Measurements from ENCODE around the gene NFILZ.

Gene NFILZ

GRCh38 chr19:8642561-8642960 lies 12.1 kb downstream of the NFILZ start:
- Mint-ChIP-seq H3K27me3 (peaks cover 26% of the 10 kb centered on the region), H3K36me3 (ENCODE audit: low read depth) (no peaks in the 10 kb centered on the region), H3K4me3 (no peak overlapping the region), H3K4me1 (ENCODE audit: low read depth) (peaks cover 7% of the 10 kb centered on the region), H3K27ac (no peak overlapping the region), H3K9me3 (peaks cover 3% of the 10 kb centered on the region)
- DNase-seq: no peak

DNA sequence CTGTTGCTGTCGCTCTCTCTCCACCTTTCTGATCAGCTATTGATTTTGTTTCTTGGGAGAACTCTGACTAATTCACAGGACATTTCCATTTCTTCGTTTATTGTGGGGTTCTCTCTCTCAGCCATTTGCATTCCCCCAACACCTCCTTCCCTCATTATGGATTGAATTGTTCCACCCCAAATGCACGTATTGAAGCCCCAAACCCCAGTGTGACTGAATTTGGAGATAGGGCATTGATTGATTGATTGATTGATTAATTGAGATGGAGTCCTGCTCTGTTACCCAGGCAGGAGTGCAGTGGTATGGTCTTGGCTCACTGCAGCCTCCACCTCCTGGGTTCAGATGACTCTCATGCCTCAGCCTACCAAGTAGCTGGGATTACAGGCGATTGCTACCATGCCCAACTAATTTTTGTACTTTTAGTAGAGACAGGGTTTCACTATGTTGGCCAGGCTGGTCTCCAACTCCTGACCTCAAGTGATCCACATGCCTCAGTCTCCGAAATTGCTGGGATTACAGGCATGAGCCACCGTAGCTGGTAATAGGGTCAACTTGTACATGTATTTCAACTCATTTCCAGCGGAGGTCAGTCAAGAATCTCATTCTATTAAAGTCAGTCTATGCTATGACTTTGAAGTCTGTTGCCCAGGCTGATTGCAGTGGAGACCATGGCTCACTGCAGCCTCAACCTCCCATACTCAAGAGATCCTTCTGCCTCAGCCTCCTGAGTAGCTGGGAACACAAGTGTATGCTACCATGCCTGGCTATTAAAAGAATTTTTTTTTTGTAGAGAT lies 13.6 kb downstream of the NFILZ start:
- Mint-ChIP-seq H3K27ac (no peak overlapping the region), H3K27me3 (peaks cover 19% of the 10 kb centered on the region), H3K36me3 (ENCODE audit: low read depth) (no peaks in the 10 kb centered on the region), H3K4me1 (ENCODE audit: low read depth) (no peaks in the 10 kb centered on the region), H3K9me3 (peaks cover 3% of the 10 kb centered on the region), H3K4me3 (no peak overlapping the region)
- DNase-seq: no peak

- no peaks in the 10 kb centered on the region for H3K36me3 Mint-ChIP-seq (ENCODE audit: low read depth)
- no peak overlapping the region for H3K27ac Mint-ChIP-seq
- H3K9me3 Mint-ChIP-seq: no peaks in the 10 kb centered on the region
- H3K4me3 Mint-ChIP-seq: no peak overlapping the region
- peaks cover 4% of the 10 kb centered on the region for H3K4me1 Mint-ChIP-seq (ENCODE audit: low read depth)
- H3K27me3 Mint-ChIP-seq: peaks cover 8% of the 10 kb centered on the region
- no peak for DNase-seq
Measured at GRCh38 chr19:8648240-8648639, 17.8 kb downstream of the NFILZ start.

- Mint-ChIP-seq H3K9me3 (no peaks in the 10 kb centered on the region), H3K27me3 (no peaks in the 10 kb centered on the region), H3K4me1 (ENCODE audit: low read depth) (peaks cover 17% of the 10 kb centered on the region), H3K27ac (peak overlapping the region; percentile 68), H3K4me3 (peak overlapping the region; percentile 20), H3K36me3 (ENCODE audit: low read depth) (no peaks in the 10 kb centered on the region)
- DNase-seq: peak; percentile 82
Measured at GRCh38 chr19:8654591-8655339, 24.3 kb downstream of the NFILZ start.

DNA sequence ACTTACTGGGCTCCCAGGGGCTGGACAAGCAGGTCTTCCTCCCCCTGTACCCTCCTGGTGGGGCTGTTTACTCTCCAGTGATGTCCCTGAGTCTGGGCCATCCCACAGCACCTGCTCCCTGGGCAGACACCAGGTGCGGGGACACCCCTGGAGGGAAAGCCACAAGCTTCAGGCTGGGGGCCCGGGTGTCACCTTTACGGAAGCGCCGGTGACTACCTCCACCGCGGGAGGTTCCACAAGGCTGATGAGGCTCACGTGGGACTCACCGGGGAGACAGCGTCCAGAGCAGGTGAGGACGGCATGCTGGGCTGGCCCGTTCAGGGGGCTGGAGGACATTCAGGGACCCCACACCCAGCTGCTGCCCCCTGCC lies 24.9 kb downstream of the NFILZ start:
- Mint-ChIP-seq H3K4me1 (ENCODE audit: low read depth) (peaks cover 15% of the 10 kb centered on the region), H3K27me3 (no peaks in the 10 kb centered on the region), H3K27ac (no peak overlapping the region), H3K4me3 (no peak overlapping the region), H3K9me3 (no peaks in the 10 kb centered on the region), H3K36me3 (ENCODE audit: low read depth) (no peaks in the 10 kb centered on the region)
- DNase-seq: peak; percentile 55

DNA sequence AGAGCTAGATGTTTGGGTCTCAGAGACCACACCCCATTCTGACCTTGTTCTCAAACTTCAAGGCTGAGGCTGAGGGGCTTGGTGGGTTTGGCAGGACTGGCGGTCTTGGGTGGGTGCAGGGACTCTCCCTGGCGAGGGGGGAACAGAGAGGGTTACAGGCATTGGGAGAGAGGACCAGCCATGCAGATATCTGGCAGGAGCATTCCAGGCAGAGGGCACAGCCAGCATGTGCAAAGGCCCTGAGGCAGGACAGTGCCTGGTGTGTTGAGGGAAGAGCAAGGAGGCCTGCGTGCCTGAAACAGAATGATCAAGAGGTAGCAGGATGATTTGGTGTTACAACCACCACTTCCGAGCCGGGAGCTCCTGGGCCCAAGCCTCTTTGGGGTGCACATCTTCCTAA lies 27.4 kb downstream of the NFILZ start:
- Mint-ChIP-seq H3K9me3 (no peaks in the 10 kb centered on the region), H3K4me1 (ENCODE audit: low read depth) (peaks cover 17% of the 10 kb centered on the region), H3K27ac (no peak overlapping the region), H3K4me3 (no peak overlapping the region), H3K27me3 (no peaks in the 10 kb centered on the region), H3K36me3 (ENCODE audit: low read depth) (no peaks in the 10 kb centered on the region)
- DNase-seq: no peak

- Mint-ChIP-seq H3K27ac (no peak overlapping the region), H3K4me3 (no peak overlapping the region), H3K27me3 (no peaks in the 10 kb centered on the region), H3K4me1 (ENCODE audit: low read depth) (peaks cover 30% of the 10 kb centered on the region), H3K36me3 (ENCODE audit: low read depth) (no peaks in the 10 kb centered on the region), H3K9me3 (no peaks in the 10 kb centered on the region)
- no peak for DNase-seq
Measured at GRCh38 chr19:8659905-8660304, 29.5 kb downstream of the NFILZ start.

DNA sequence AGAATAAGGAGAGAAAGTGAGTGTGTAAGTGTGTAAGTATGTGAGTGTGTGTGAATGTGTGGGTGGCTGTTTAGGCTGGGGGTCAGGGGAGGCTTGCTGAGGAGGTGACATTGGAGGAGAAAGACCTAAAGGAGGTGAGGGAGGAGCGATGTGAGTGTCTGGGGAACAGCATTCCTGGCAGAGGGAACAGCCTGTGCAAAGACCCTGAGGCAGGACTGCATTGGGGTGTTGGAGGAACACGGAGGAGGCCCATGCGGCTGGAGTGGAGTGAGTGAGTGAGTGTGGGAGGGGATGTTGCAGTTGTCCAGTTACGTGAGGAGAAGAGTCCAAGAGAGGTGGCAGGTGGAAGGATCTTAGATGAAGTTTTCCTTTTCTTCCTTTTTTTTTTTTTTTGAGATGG lies 31.8 kb downstream of the NFILZ start:
- no peak for DNase-seq
- H3K36me3 Mint-ChIP-seq (ENCODE audit: low read depth): no peaks in the 10 kb centered on the region
- H3K4me3 Mint-ChIP-seq: no peak overlapping the region
- H3K4me1 Mint-ChIP-seq (ENCODE audit: low read depth): peaks cover 40% of the 10 kb centered on the region
- no peak overlapping the region for H3K27ac Mint-ChIP-seq
- no peaks in the 10 kb centered on the region for H3K9me3 Mint-ChIP-seq
- no peaks in the 10 kb centered on the region for H3K27me3 Mint-ChIP-seq

GRCh38 chr19:8663920-8664670 lies 33.7 kb downstream of the NFILZ start:
- H3K4me3 Mint-ChIP-seq: no peak overlapping the region
- peak; percentile 65 for DNase-seq

DNA sequence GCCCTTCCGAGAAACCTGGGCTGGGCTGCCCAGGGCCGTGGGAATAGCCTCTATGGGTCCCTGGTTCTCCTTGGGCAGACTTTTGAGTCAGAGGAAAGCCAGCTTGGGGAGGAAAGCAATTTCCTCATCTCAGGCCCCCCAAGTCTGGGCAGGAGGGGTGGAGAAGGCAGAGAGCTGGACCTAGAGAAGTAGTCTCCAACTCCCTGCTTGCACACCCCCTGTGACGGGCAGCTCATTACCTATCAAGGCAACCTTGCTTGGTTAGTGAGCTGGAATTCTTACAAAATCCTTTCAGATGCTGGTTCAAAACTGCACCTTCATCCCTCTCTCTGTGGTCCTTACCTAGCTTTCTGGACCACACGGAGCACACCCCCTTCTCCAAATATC lies 34.2 kb downstream of the NFILZ start:
- Mint-ChIP-seq H3K27ac (no peak overlapping the region), H3K4me3 (no peak overlapping the region), H3K27me3 (no peaks in the 10 kb centered on the region), H3K36me3 (ENCODE audit: low read depth) (no peaks in the 10 kb centered on the region), H3K4me1 (ENCODE audit: low read depth) (peaks cover 47% of the 10 kb centered on the region), H3K9me3 (peaks cover 5% of the 10 kb centered on the region)
- no peak for DNase-seq

More at GRCh38 chr19:8663920-8664670, 33.7 kb downstream of the NFILZ start:
- Mint-ChIP-seq H3K27ac (peak overlapping the region; percentile 63), H3K4me1 (ENCODE audit: low read depth) (peaks cover 47% of the 10 kb centered on the region), H3K36me3 (ENCODE audit: low read depth) (no peaks in the 10 kb centered on the region), H3K9me3 (peaks cover 5% of the 10 kb centered on the region), H3K27me3 (no peaks in the 10 kb centered on the region)

GRCh38 chr19:8665468-8666213 lies 35.2 kb downstream of the NFILZ start:
- Mint-ChIP-seq H3K9me3 (peaks cover 5% of the 10 kb centered on the region), H3K27ac (peak overlapping the region; percentile 73), H3K4me3 (no peak overlapping the region), H3K4me1 (ENCODE audit: low read depth) (peaks cover 47% of the 10 kb centered on the region), H3K36me3 (ENCODE audit: low read depth) (no peaks in the 10 kb centered on the region), H3K27me3 (no peaks in the 10 kb centered on the region)
- no peak for DNase-seq

- DNase-seq: no peak
- no peak overlapping the region for H3K27ac Mint-ChIP-seq
- peaks cover 5% of the 10 kb centered on the region for H3K9me3 Mint-ChIP-seq
- H3K36me3 Mint-ChIP-seq (ENCODE audit: low read depth): no peaks in the 10 kb centered on the region
- no peaks in the 10 kb centered on the region for H3K27me3 Mint-ChIP-seq
- H3K4me3 Mint-ChIP-seq: no peak overlapping the region
- H3K4me1 Mint-ChIP-seq (ENCODE audit: low read depth): peaks cover 56% of the 10 kb centered on the region
Measured at GRCh38 chr19:8666814-8667405, 36.5 kb downstream of the NFILZ start.

GRCh38 chr19:8673276-8673891 lies 43.0 kb downstream of the NFILZ start:
- no peak overlapping the region for H3K4me3 Mint-ChIP-seq
- DNase-seq: no peak
- H3K9me3 Mint-ChIP-seq: peaks cover 6% of the 10 kb centered on the region

More at GRCh38 chr19:8673276-8673891, 43.0 kb downstream of the NFILZ start:
- no peak overlapping the region for H3K27ac Mint-ChIP-seq
- peaks cover 26% of the 10 kb centered on the region for H3K4me1 Mint-ChIP-seq (ENCODE audit: low read depth)
- no peaks in the 10 kb centered on the region for H3K36me3 Mint-ChIP-seq (ENCODE audit: low read depth)
- H3K27me3 Mint-ChIP-seq: no peaks in the 10 kb centered on the region

All from activated T-cell treated with anti-CD3 and anti-CD28 coated beads, Interleukin-2, amount 50 U/mL, for 24 hours (primary cell).